ENCODE measurements around the gene RALBP1.

- TF ChIP-seq CTCF (IDR thresholded peaks at IDR 0.05): no peak
- TF ChIP-seq POLR2A (IDR thresholded peaks at IDR 0.05): no peak
Measured at GRCh38 chr18:9437021-9437437, 38.3 kb upstream of the RALBP1 start.
